ENCODE measurements around the gene KRT17. TPM values are rescaled to one million over a fixed set of nuclear protein-coding genes. Genes with fewer than 3 reads are reported as not detected.
"Not testable (repeated sequence)": the region's sequence is repeated elsewhere in the genome, so short reads cannot be mapped to it uniquely, and the experiment has no call there.

Gene KRT17
- total RNA-seq, 2 donors from 2014 or later, result not detected

DNA sequence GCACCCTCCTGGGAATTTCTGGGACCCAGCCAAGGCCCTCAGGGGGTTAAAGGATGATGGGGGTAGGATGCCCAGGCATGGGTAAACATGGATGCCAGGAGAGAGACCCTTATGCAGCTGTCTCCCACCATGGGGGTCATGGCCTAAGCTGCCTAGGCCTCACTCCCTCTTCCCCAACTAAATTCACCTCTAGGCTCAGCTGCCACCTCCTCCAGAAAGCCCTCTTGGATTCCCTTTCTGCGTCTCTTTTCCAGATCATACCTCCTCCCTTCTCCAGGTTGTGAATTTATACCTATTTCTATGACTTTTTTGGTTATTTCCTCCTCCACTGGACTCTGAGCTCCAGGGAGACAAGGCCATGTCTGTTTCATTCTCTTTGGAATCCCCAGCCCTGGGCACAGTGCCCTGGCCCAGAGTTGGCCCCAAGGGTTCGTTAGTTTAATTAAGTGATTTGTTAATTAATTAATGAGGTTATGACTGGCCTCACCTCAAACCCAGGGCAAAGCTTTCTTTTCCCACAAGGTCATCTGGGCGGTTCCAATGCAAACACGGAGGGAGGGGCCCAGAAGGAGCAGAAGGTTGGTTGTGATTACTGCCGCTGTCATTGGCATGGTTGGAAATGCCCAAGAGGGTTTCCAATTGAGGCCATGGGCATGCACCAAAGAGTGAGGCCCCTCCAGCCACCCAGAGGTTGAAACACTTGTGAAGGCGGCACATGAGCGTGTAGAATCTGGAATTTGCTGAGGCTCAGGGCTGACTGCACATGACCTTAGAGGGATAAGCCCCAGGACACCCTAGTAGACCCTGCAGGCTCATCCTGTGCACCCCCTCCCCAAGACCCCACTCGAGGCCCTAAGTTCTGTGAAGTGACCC is 6.9 kb upstream of the KRT17 start:
- H3K27ac ChIP-seq (ENCODE audit: low read depth, low read length), result no peak overlapping the region
- H3K9me3 ChIP-seq (ENCODE audit: control insufficient read depth, low read length), result no peaks in the 10 kb centered on the region
- DNase-seq, result no peak
- 86 to 94% methylated on average over 6 to 8 of the region's 8 CpGs for WGBS, 2 experiments (ENCODE audit: insufficient coverage in 1 of 2, insufficient read length in 1 of 2)
- H3K4me3 ChIP-seq (ENCODE audit: low read length), result no peak overlapping the region
- H3K27me3 ChIP-seq (ENCODE audit: control insufficient read depth, insufficient read depth, low read length, poor library complexity, severe bottlenecking), result no peaks in the 10 kb centered on the region
- H3K9me3 Mint-ChIP-seq, result no peaks in the 10 kb centered on the region
- no peaks in the 10 kb centered on the region for H3K4me1 ChIP-seq (ENCODE audit: control insufficient read depth, insufficient read depth, low read length)
- H3K36me3 Mint-ChIP-seq (ENCODE audit: low read depth), result no peaks in the 10 kb centered on the region
- H3K27me3 Mint-ChIP-seq (ENCODE audit: insufficient read depth), result peaks cover 3% of the 10 kb centered on the region
- TF ChIP-seq, protein P1, sequence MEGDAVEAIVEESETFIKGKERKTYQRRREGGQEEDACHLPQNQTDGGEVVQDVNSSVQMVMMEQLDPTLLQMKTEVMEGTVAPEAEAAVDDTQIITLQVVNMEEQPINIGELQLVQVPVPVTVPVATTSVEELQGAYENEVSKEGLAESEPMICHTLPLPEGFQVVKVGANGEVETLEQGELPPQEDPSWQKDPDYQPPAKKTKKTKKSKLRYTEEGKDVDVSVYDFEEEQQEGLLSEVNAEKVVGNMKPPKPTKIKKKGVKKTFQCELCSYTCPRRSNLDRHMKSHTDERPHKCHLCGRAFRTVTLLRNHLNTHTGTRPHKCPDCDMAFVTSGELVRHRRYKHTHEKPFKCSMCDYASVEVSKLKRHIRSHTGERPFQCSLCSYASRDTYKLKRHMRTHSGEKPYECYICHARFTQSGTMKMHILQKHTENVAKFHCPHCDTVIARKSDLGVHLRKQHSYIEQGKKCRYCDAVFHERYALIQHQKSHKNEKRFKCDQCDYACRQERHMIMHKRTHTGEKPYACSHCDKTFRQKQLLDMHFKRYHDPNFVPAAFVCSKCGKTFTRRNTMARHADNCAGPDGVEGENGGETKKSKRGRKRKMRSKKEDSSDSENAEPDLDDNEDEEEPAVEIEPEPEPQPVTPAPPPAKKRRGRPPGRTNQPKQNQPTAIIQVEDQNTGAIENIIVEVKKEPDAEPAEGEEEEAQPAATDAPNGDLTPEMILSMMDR (conservative IDR thresholded peaks at IDR 0.05), result no peak
- no peak overlapping the region for H3K9ac ChIP-seq (ENCODE audit: extremely low read depth, low read length, poor library complexity, severe bottlenecking)
- H3K36me3 ChIP-seq (ENCODE audit: control insufficient read depth, insufficient read depth, low read length), result no peaks in the 10 kb centered on the region
- H3K4me3 Mint-ChIP-seq, result no peak overlapping the region
- H3K27ac Mint-ChIP-seq, result no peak overlapping the region
- peaks cover 10% of the 10 kb centered on the region for H3K4me1 Mint-ChIP-seq

DNA sequence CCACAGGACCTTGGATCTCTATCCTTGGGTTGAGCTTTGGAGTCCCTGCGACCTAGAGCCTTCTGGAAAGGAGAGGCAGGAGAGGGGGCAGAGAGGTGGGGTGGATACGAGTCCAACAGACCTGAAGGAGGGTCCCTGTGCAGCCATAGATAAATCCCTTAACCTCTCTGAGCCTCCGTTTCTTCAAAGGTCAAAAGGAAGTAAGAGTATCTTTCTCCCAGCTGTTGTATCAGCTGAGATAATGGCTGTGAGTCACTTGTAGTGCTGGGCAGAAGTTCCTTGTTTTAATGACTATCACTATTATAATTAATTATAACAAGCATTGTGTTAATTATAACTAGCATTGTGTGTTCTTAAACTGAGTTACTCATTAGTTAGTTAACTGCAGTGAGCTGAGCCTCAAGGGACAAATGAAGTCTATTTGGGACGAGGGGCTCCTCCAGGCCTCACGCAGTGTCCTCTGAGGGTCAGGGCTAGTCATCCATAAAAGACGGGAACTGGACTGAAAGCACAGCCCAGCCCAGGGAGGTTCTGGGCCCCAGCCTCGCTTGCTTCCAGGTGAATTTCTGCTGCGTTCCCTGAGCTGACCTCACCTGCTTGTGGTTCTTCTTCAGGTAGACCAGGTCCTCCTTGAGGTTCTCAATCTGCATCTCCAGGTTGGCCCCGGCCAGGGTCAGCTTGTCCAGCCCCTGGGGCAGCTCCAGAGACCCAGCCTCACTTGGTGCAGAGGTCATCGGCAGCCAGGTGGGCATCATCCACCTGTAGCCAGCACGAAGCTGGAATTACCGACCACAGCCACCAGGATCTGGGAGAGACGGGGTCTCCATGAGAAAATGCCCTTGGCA is 5.7 kb upstream of the KRT17 start:
- peaks cover 3% of the 10 kb centered on the region for H3K27me3 Mint-ChIP-seq (ENCODE audit: insufficient read depth)
- H3K36me3 Mint-ChIP-seq (ENCODE audit: low read depth), result no peaks in the 10 kb centered on the region
- no peaks in the 10 kb centered on the region for H3K9me3 Mint-ChIP-seq

DNA sequence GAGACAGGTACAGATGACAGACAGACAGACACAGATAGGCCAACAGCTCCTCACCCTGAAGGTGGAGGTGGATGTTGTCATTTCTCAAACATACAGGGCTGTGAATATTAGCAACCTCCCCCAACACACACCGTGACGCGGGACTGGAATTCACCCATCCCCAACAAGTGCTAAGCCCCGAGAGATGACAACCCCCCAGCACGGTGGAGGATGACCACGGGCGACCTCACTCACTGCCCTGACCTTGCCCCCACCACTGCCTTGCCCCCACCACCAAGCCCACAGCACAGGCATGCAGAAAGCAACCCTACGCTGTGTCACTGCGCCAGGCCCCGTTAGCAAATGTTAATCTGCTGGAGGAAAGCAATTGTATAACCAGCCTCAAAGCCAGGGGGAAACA is 4.9 kb upstream of the KRT17 start:
- TF ChIP-seq, protein P1 (conservative IDR thresholded peaks at IDR 0.05), result no peak
- H3K4me1 Mint-ChIP-seq, result no peaks in the 10 kb centered on the region
- H3K36me3 Mint-ChIP-seq (ENCODE audit: low read depth), result no peaks in the 10 kb centered on the region
- H3K9me3 Mint-ChIP-seq, result no peaks in the 10 kb centered on the region
- Histone ChIP-seq H3K9ac (ENCODE audit: extremely low read depth, low read length, poor library complexity, severe bottlenecking) (no peak overlapping the region), H3K27ac (ENCODE audit: low read depth, low read length) (no peak overlapping the region), H3K36me3 (ENCODE audit: control insufficient read depth, insufficient read depth, low read length) (no peaks in the 10 kb centered on the region), H3K9me3 (ENCODE audit: control insufficient read depth, low read length) (no peaks in the 10 kb centered on the region), H3K27me3 (ENCODE audit: control insufficient read depth, insufficient read depth, low read length, poor library complexity, severe bottlenecking) (no peaks in the 10 kb centered on the region), H3K4me3 (ENCODE audit: low read length) (no peak overlapping the region), H3K4me1 (ENCODE audit: control insufficient read depth, insufficient read depth, low read length) (no peaks in the 10 kb centered on the region)
- H3K27me3 Mint-ChIP-seq (ENCODE audit: insufficient read depth), result peaks cover 3% of the 10 kb centered on the region
- WGBS, 2 experiments (ENCODE audit: insufficient coverage in 1 of 2, insufficient read length in 1 of 2), result 91 to 95% methylated on average over 3 to 10 of the region's 10 CpGs
- H3K27ac Mint-ChIP-seq, result no peak overlapping the region
- no peak for DNase-seq
- no peak overlapping the region for H3K4me3 Mint-ChIP-seq

More for the DNA sequence above, 5.7 kb upstream of the KRT17 start:
- H3K27me3 ChIP-seq (ENCODE audit: control insufficient read depth, insufficient read depth, low read length, poor library complexity, severe bottlenecking), result no peaks in the 10 kb centered on the region
- no peak for DNase-seq
- peaks cover 3% of the 10 kb centered on the region for H3K4me1 Mint-ChIP-seq
- no peaks in the 10 kb centered on the region for H3K4me1 ChIP-seq (ENCODE audit: control insufficient read depth, insufficient read depth, low read length)
- H3K9ac ChIP-seq (ENCODE audit: extremely low read depth, low read length, poor library complexity, severe bottlenecking), result no peak overlapping the region
- H3K36me3 ChIP-seq (ENCODE audit: control insufficient read depth, insufficient read depth, low read length), result no peaks in the 10 kb centered on the region
- H3K27ac Mint-ChIP-seq, result no peak overlapping the region
- no peak overlapping the region for H3K4me3 Mint-ChIP-seq
- WGBS, 2 experiments (ENCODE audit: insufficient coverage in 1 of 2, insufficient read length in 1 of 2), result 80 to 83% methylated on average over 6 to 13 of the region's 13 CpGs
- H3K9me3 ChIP-seq (ENCODE audit: control insufficient read depth, low read length), result no peaks in the 10 kb centered on the region
- no peak overlapping the region for H3K27ac ChIP-seq (ENCODE audit: low read depth, low read length)
- TF ChIP-seq, protein P1 (conservative IDR thresholded peaks at IDR 0.05), result no peak
- H3K4me3 ChIP-seq (ENCODE audit: low read length), result no peak overlapping the region

DNA sequence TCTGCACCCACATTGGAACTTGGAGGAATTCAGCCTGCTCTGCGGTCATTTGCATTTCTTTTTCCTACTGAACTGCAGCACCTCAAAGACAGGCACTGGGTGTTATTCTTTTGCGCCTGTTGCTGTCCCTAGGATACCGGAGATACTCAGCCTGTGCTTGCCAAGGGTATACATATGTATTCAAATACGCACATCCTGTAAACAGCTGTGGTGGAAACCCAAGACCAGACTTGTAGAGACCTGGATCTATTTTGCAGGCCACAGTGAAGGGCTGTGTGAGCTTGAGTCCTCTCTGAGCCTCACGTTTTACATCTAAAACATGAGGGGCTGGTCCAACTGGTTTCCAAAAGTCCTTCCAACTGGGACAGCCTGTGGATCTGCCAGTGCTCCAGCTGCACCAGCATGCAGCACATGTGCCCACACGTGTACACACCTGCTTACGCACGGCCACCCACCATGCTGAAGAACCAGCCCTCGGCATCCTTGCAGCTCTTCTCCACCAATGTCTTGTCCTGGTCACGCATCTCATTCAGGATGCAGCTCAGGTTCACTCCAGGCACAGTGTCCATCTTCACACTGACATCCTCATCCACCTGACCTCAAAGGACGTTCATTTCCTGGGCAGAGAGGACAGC is 4.4 kb upstream of the KRT17 start:
- H3K4me1 ChIP-seq (ENCODE audit: control insufficient read depth, insufficient read depth, low read length); H3K27ac ChIP-seq (ENCODE audit: low read depth, low read length); H3K27me3 Mint-ChIP-seq (ENCODE audit: insufficient read depth); H3K27ac Mint-ChIP-seq; H3K36me3 Mint-ChIP-seq (ENCODE audit: low read depth); H3K36me3 ChIP-seq (ENCODE audit: control insufficient read depth, insufficient read depth, low read length); H3K9me3 Mint-ChIP-seq; H3K4me1 Mint-ChIP-seq; H3K4me3 ChIP-seq (ENCODE audit: low read length); H3K9me3 ChIP-seq (ENCODE audit: control insufficient read depth, low read length); H3K27me3 ChIP-seq (ENCODE audit: control insufficient read depth, insufficient read depth, low read length, poor library complexity, severe bottlenecking); H3K4me3 Mint-ChIP-seq; H3K9ac ChIP-seq (ENCODE audit: extremely low read depth, low read length, poor library complexity, severe bottlenecking): not testable (repeated sequence)
- WGBS, 2 experiments (ENCODE audit: insufficient coverage in 1 of 2, insufficient read length in 1 of 2), result 88 to 91% methylated on average over 5 to 11 of the region's 11 CpGs
- DNase-seq, result peak; percentile 43
